GM12801 (cell line): Measurements from ENCODE around the gene UBE2R2.

Experiments
- TF ChIP-seq, protein P1 (sequence below): IDR thresholded peaks from one replicate; pipeline ENCODE4 v1.5.1; 2011; ENCODE audit warnings: control low read depth; ENCODE audit not compliant: insufficient read length; ENCODE audit errors: extremely low read depth

The UBE2R2 gene, protein sequence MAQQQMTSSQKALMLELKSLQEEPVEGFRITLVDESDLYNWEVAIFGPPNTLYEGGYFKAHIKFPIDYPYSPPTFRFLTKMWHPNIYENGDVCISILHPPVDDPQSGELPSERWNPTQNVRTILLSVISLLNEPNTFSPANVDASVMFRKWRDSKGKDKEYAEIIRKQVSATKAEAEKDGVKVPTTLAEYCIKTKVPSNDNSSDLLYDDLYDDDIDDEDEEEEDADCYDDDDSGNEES

DNA sequence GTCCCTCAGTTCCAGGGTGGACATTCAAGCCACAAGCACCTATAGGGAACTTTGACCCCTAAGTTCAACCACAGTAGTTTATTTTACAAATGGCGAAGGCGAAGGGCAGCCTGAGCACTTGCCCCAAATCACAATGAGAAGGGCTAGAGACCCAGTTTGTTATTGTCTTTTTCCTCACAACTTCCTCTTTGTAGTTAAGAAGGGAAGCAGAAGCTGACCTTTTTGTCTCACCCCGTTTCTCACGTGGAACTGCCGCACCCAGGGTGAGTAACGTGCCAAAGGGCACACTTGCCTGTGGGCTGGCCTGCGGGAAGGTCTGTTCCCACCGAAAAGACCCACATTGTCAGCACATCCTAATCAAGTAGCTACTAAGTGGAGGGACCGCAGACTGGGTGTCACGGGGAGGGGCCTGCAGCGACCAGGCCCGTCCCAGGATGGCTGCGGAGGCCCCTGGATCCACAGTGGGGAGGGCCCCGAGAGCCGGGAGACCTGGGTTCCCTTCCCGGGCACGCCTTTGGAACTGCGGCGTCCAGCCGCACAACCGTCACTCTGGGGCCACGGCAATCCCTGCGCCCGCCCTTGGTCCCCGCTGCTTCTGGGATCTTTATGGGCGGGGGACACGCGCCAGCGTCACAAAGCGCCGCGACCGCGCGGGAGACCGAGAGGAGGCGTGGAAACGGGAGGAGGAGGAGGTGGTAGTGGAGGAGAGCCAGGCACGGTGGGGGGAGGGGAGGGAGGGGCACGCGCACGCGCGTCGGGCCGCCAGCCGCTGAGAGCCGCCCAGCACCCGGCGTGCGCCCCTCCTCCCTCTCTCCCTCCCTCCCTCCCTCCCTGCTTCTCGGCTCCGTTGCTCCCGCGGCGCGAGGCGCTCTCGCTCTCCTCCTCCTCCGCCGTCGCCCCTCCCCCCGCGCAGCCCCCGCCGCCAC lies at the start of gene UBE2R2:
Gene UBE2R2 (plus strand): TSS at position 834 of the 926 bp plus-strand sequence. CDS start 598 bp downstream, outside the sequence.
- TF ChIP-seq, protein P1, sequence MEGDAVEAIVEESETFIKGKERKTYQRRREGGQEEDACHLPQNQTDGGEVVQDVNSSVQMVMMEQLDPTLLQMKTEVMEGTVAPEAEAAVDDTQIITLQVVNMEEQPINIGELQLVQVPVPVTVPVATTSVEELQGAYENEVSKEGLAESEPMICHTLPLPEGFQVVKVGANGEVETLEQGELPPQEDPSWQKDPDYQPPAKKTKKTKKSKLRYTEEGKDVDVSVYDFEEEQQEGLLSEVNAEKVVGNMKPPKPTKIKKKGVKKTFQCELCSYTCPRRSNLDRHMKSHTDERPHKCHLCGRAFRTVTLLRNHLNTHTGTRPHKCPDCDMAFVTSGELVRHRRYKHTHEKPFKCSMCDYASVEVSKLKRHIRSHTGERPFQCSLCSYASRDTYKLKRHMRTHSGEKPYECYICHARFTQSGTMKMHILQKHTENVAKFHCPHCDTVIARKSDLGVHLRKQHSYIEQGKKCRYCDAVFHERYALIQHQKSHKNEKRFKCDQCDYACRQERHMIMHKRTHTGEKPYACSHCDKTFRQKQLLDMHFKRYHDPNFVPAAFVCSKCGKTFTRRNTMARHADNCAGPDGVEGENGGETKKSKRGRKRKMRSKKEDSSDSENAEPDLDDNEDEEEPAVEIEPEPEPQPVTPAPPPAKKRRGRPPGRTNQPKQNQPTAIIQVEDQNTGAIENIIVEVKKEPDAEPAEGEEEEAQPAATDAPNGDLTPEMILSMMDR, result no peak

DNA sequence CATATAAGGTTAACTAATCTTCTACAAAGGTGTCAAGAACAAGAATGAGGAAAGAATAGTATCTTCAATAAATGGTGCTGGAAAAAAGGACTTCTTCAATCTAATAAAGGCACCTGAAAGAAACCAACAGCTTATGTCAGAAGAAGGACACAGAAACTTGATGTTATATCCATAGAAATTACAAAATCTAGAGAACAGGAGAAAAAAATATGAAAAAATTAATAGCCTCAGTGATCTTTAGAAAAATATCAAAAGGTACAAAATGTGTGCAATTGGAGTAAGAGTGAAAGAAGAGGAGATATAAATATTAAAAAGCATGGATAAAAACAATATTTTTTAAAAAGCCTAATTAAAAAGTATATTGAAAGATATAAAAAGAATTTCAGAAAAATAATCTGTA lies 40.4 kb upstream of the UBE2R2 start:
- TF ChIP-seq, protein P1, result no peak

DNA sequence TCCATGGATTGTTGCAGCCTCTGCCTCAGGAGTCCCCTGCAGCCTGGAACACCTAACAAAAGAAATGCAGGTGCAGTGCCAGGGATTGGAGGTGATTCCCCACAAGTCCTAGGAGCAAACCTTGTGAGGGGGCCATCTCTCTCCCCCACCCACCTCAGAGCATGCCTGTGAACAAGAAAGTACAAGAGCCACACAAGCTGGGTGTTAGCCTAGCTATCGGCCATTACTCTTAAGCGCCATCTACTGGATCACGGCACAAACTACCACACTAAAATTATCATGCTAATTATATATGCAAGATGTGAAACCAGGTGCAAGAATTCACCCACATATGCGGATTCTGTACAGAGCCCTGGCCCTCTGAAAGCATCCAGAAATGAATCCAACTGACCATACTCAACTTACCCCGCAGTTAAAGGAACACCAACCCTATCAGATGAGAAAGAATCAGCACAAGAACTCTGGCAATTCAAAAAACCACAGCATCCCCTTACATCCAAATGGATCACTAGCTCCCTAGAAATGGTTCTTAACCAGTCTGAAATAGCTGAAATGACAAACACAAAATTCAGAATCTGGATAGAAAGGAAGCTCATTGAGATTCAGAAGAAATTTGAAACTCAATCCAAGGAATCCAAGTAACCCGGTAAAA lies 38.1 kb upstream of the UBE2R2 start:
- TF ChIP-seq, protein P1, result peak; percentile 41

DNA sequence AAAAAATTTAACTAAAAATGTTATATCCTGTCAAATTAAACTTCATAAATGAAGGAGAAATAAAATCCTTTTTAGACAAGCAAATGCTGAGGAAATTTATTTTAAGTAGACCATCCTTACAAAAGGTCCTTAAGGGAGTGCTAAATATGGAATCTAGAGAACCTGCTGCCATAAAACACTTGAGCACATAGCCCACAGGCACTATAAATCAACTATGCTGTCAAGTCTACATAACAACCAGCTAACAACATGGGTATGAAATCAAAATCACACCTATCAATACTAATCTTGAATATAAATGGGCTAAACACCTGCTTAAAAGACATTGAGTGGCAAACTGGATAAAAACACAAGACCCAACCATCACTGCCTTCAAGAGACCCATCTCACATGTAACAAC lies 36.7 kb upstream of the UBE2R2 start:
- TF ChIP-seq, protein P1, result no peak

DNA sequence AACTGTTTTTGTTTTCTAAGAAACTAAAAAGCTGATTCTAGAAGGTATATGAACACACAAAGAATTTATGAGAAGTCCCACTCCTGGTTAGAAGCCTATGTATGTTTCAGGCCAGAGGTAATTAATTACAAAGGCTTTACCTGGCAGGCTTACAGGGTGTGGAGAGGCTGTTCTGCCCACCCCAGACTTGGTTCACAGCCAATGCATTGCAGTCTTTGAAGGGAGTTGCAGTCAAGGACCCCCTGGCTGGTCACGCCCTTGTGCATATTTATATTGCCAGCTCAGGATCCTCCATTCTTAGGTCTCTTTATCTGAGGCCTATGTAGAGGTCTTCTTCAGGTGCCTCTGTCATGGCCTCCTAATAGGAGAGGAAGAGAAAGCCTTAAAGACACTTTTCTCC lies 35.2 kb upstream of the UBE2R2 start:
- TF ChIP-seq, protein P1, result no peak

DNA sequence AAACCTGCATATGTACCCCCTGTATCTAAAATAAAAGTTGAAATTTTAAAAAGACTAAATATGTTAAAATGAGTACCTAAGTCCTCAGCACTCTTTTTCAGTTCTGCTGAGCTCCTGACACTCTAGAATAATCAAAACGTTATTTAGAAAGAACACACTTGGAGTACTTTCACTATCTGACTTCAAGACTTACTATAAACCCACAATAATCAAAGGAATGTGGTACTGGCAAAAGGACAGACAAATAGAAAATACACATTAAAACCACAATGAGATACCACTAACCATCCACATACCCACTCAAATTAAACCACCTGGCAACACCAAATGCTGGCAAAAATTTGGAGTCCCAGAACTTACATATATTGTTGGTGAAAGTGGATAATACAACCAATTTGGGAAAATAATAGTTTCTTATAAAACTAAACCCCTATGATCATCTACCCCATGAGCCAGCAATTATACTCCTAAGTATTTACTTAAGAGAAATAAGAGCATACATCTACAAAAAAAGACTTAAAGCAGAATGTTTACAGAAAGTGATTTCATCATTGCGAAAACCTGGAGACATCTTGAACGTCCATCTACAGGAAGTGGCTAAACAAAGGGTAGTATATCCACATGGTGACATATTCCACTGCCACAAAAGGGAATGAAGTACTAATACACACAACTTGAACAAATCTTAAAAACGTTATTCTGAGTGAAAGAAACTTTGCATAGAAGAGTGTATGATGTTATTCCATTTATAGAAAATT lies 34.4 kb upstream of the UBE2R2 start:
- TF ChIP-seq, protein P1, result no peak

DNA sequence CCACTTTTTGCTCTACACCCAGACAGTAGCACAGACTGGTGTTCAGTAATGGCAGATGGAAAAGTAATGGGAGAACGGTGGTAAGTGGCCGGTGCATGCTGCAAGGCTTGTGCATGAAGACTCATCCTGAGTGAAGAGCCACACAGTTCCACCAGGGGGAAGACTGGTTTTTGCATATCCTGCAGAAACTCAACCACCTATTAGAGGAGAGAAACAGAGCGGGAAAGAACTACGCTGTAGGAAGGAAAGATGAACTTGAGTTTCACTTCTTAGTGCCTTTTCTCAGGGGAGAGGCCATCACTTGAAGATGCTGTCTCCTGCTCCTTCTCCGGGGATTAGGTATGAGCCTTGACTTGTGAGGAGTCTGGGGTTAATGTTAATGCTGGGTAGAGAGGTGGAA lies 31.0 kb upstream of the UBE2R2 start:
- TF ChIP-seq, protein P1, result no peak
